Smooth muscle cell (in vitro differentiated cells): Measurements from ENCODE around the gene RABGAP1. TPM values are rescaled to one million over a fixed set of nuclear protein-coding genes. Genes with fewer than 3 reads are reported as not detected.

Experiments
- DNase-seq: peaks from one replicate; lab custom pipeline; 2025; ENCODE audit not compliant: unreplicated experiment; lab: John Stamatoyannopoulos, UW
- H2AFZ ChIP-seq: fragments of 200-600 bp; sonication (generic); 2 replicates; pipeline ENCODE4 v1.6.0; 2016; ENCODE audit warnings: antibody characterized with exemption, low read depth, mild to moderate bottlenecking
- H3F3A ChIP-seq: fragments of 200-600 bp; sonication (generic); 2 replicates; pipeline ENCODE4 v1.6.0; 2017; ENCODE audit warnings: antibody characterized with exemption, low read depth
- H3K27ac ChIP-seq: fragments of 200-600 bp; sonication (generic); 2 replicates; pipeline ENCODE4 v1.5.1; 2016; ENCODE audit warnings: low read depth, mild to moderate bottlenecking
- H3K27me3 ChIP-seq: fragments of 200-600 bp; sonication (generic); 2 replicates; pipeline ENCODE4 v1.6.1; 2016; ENCODE audit warnings: low read depth, mild to moderate bottlenecking
- H3K36me3 ChIP-seq: fragments of 200-600 bp; sonication (generic); 2 replicates; pipeline ENCODE4 v1.5.1; 2016; ENCODE audit warnings: low read depth
- H3K4me1 ChIP-seq: fragments of 200-600 bp; sonication (generic); 2 replicates; pipeline ENCODE4 v1.5.1; 2016; ENCODE audit warnings: low read depth
- H3K4me2 ChIP-seq: fragments of 200-600 bp; sonication (generic); 2 replicates; pipeline ENCODE4 v1.6.0; 2016; ENCODE audit warnings: mild to moderate bottlenecking
- H3K4me3 ChIP-seq: fragments of 200-600 bp; sonication (generic); 2 replicates; pipeline ENCODE4 v1.5.1; 2016; ENCODE audit warnings: mild to moderate bottlenecking
- H3K79me2 ChIP-seq: fragments of 200-600 bp; sonication (generic); 2 replicates; pipeline ENCODE4 v1.6.0; 2016; ENCODE audit warnings: low read depth, mild to moderate bottlenecking
- H3K9ac ChIP-seq: fragments of 200-600 bp; sonication (generic); 2 replicates; pipeline ENCODE4 v1.6.0; 2016; ENCODE audit warnings: low read depth
- H3K9me3 ChIP-seq: fragments of 200-600 bp; sonication (generic); replicated peaks from 2 replicates; pipeline ENCODE4 v1.5.1; 2016; ENCODE audit warnings: low read depth
- H4K20me1 ChIP-seq: fragments of 200-600 bp; sonication (generic); 2 replicates; pipeline ENCODE4 v1.6.0; 2016; ENCODE audit warnings: low read depth
- CTCF ChIP-seq: fragments of 200-600 bp; sonication (generic); IDR thresholded peaks from 2 replicates; pipeline ENCODE4 v1.5.1; 2017; ENCODE audit warnings: borderline replicate concordance, mild to moderate bottlenecking, antibody characterized with exemption; ENCODE audit not compliant: insufficient read depth, poor library complexity, severe bottlenecking
- WGBS: methylation state at CpG from one replicate; pipeline ENCODE4 v1.1.7; 2016; ENCODE audit warnings: low lambda C conversion rate; 5-methylcytosine and 5-hydroxymethylcytosine counted together
- polyA plus RNA-seq: library from polyadenylated mRNA; unstranded; fragments of >200 nt; fragmentation: Nextera tagmentation; extraction: Ambion mirVana; gene quantifications from 2 replicates; pipeline ENCODE4 v1.2.1, GENCODE V29; 2016
- total RNA-seq: library from RNA; depleted of rRNA; stranded (reverse); fragments of >200 nt; gene quantifications from 2 replicates; pipeline ENCODE4 v1.2.3, GENCODE V29; 2014

Gene RABGAP1
- total and polyA plus RNA-seq, 2 experiments from 2014 or later = 13.5 to 31.8 TPM

- Histone ChIP-seq H3K4me3 (no peak overlapping the region), H3K27me3 (no peaks in the 10 kb centered on the region), H3K4me2 (no peak overlapping the region), H3K36me3 (no peaks in the 10 kb centered on the region), H3K4me1 (peaks cover 11% of the 10 kb centered on the region), H3F3A (peaks cover 13% of the 10 kb centered on the region), H3K9me3 (no peaks in the 10 kb centered on the region), H4K20me1 (peaks cover 8% of the 10 kb centered on the region), H2AFZ (no peak overlapping the region), H3K9ac (no peak overlapping the region), H3K79me2 (peaks cover 74% of the 10 kb centered on the region), H3K27ac (no peak overlapping the region)
- WGBS = 97% methylated on average over 5 of the region's 5 CpGs
- no peak for TF ChIP-seq CTCF
- DNase-seq = no peak
These were observed 4.4 kb upstream of the RABGAP1 start for GRCh38 chr9:122936464-122936863.

- no peak for TF ChIP-seq CTCF
- H4K20me1 ChIP-seq = peaks cover 13% of the 10 kb centered on the region
- H3K4me3 ChIP-seq = no peak overlapping the region
- H3K27ac ChIP-seq = no peak overlapping the region
- no peak for DNase-seq
- no peaks in the 10 kb centered on the region for H3K27me3 ChIP-seq
- H3K36me3 ChIP-seq = no peaks in the 10 kb centered on the region
- H3K9me3 ChIP-seq = no peaks in the 10 kb centered on the region
- no peak overlapping the region for H2AFZ ChIP-seq
- H3F3A ChIP-seq = peaks cover 13% of the 10 kb centered on the region
- H3K4me2 ChIP-seq = no peak overlapping the region
- peaks cover 15% of the 10 kb centered on the region for H3K4me1 ChIP-seq
- no peak overlapping the region for H3K9ac ChIP-seq
- 85% methylated on average over 1 of the region's 1 CpG for WGBS
- peaks cover 76% of the 10 kb centered on the region for H3K79me2 ChIP-seq
These were observed 3.9 kb upstream of the RABGAP1 start for GRCh38 chr9:122936883-122937282.

GRCh38 chr9:122939601-122940000 lies 1.2 kb upstream of the RABGAP1 start:
- Histone ChIP-seq H3K36me3 (no peaks in the 10 kb centered on the region), H3K4me3 (no peak overlapping the region), H3F3A (peaks cover 13% of the 10 kb centered on the region), H3K79me2 (peaks cover 76% of the 10 kb centered on the region), H3K9me3 (no peaks in the 10 kb centered on the region), H4K20me1 (peaks cover 33% of the 10 kb centered on the region), H3K4me2 (no peak overlapping the region), H3K27me3 (no peaks in the 10 kb centered on the region), H3K9ac (no peak overlapping the region), H2AFZ (no peak overlapping the region), H3K4me1 (peaks cover 9% of the 10 kb centered on the region), H3K27ac (peak overlapping the region; percentile 47)
- 91% methylated on average over 4 of the region's 4 CpGs for WGBS
- no peak for TF ChIP-seq CTCF
- no peak for DNase-seq

- Histone ChIP-seq H3K9me3 (no peaks in the 10 kb centered on the region), H3K4me1 (peaks cover 9% of the 10 kb centered on the region), H2AFZ (peak overlapping the region; percentile 58), H3F3A (peaks cover 13% of the 10 kb centered on the region), H3K4me2 (peak overlapping the region; percentile 84), H3K27ac (peak overlapping the region; percentile 47), H3K27me3 (no peaks in the 10 kb centered on the region), H3K79me2 (peaks cover 76% of the 10 kb centered on the region), H3K9ac (peak overlapping the region; percentile 10), H4K20me1 (peaks cover 41% of the 10 kb centered on the region), H3K36me3 (no peaks in the 10 kb centered on the region), H3K4me3 (peak overlapping the region; percentile 94)
- WGBS = 27% methylated on average over 6 of the region's 6 CpGs
- TF ChIP-seq CTCF = no peak
- no peak for DNase-seq
These were observed 419 bp upstream of the RABGAP1 start for GRCh38 chr9:122940454-122940748.
